Cerebellar nuclear complex (tissue), 1 donor: Measurements from ENCODE around the gene POP5.
"Not testable (repeated sequence)": the region's sequence is repeated elsewhere in the genome, so short reads cannot be mapped to it uniquely, and the experiment has no call there.

ENCODE experiments used
- DNase-seq, 2 experiments: peaks; one replicate each; lab custom pipeline; 2025; lab: John Stamatoyannopoulos, UW

Gene POP5

GRCh38 chr12:120580787-120581723 is at the start of gene POP5:
TSS of gene POP5 (minus strand) at chr12:120581402. CDS start at chr12:120581362, 40 bp downstream.
- peak; percentile 83 to 98 for DNase-seq

DNA sequence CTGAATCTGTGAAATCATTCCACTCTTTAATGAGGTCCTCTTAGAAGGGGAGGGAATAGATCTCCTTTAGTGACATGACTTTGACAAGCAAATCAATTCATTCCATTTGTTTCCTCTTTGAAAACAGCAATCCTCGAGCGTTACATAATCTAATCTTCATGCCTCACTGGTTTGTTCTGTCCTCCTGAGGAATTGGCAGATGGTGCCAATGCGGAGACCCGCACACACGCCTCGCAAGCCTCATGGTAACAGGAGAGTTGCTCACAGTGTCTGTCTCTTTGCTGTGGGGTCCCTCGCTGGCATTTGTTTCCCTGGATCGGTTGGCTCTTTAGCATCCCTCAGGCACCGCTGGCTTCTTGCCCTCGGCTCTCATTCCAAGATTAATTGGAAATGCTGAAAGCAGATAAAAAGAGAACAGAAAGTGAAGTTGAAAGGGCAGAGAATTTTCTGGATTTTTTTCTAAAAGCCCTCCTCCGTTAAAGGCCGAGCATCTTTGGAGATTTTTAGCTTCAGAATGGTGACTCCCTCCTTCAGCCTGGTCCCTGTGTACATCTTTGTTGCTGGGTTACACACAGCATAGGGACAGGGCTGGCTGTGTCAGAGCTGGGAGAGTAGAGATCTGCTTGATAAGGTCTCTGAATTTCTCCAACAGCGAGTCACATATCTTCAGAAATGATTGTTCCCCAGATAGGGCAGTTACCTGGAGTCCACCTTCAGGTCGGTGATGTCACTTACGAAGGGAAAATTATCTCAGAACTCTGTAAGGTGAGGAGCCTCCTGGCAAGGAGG is 49.1 kb upstream of the POP5 start:
- DNase-seq = peak; percentile 60 to 76

- no peak for DNase-seq
These were observed 47.7 kb upstream of the POP5 start for GRCh38 chr12:120628919-120629318.

- DNase-seq = no peak
These were observed 44.6 kb upstream of the POP5 start for GRCh38 chr12:120625557-120626419.

DNA sequence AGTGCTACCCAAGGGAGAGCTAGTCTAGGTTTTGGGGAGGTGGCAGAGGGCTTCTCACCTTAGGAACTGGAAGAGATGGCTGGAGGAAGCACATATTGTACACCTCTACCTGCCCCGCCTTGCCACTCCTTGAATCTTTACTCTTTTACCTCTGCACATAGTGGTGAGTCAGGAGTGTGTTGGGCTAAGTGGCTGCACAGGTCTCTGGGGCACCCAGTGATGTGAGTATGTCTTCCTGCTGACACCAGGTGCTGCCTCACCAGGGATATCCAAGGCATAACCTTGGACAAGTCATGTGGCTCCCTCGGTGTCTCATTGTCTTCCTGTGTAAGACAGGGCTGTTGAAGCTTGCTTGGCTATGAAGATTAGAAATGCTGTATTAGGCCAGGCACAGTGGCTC is 39.4 kb upstream of the POP5 start:
- DNase-seq = no peak

DNA sequence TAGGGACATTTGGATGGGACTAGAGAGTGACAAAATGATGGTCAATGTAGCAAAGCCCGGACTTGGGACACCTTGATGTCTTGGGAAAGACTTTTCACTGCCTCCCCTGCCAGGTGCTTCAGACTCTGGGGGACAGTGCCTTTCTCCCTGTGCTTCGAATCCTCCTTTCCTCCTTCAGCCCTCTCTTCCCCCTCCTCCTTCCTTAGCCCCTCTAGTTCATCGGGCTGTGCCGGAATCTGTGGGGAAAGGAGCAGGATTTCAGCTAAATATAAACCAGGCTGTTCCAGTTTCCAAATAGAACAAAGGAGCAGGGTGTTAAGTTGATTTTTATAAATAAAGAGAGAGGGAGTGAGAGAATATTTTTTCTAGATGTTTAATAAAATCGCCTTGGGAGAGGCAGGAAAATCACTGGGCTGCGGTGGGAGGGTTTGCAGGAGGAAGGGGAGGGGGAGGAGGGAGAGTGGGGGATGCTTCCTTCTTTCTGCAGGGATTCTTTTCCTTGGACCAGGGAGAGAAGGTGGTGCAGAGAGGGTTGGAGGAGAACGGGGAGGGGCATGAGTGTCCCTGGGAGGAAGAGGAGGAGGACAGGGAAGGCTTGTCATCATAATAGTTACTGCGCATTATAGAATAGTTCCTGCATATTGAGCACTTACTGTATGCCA is 37.9 kb upstream of the POP5 start:
- DNase-seq = no peak

DNA sequence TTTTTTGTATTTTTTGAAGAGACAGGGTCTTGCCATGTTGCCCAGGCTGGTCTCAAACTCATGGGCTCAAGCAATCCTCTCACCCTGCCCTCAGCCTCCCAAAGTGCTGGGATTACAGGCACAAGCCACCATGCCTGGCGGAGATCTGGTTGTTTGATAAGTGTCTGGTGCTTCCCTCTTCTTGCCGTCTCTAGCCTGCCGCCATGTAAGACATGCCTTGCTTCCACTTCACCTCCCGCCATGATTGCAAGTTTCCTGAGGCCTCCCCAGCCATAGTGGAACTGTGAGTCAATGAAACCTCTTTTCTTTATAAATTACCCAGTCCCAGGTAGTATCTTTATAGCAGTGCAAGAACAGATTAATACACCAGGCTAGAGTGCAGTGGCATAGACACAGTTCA is 36.6 kb upstream of the POP5 start:
- DNase-seq = not testable (repeated sequence)

DNA sequence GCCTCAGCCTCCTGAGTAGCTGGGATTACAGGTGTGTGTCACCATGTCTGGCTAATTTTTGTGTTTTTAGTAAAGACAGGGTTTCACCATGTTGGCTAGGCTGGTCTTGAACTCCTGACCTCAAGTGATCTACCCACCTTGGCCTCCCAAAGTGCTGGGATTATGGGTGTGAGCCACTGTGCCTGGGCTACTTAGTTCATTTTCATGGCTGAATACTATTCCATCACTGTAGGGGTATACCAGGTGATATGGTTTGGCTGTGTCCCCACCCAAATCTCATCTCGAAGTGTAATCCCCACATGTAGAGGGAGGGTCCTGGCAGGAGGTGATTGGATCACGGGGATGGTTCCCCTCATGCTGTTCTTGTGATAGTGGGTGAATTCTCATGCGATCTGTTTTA is 36.0 kb upstream of the POP5 start:
- DNase-seq = not testable (repeated sequence)

DNA sequence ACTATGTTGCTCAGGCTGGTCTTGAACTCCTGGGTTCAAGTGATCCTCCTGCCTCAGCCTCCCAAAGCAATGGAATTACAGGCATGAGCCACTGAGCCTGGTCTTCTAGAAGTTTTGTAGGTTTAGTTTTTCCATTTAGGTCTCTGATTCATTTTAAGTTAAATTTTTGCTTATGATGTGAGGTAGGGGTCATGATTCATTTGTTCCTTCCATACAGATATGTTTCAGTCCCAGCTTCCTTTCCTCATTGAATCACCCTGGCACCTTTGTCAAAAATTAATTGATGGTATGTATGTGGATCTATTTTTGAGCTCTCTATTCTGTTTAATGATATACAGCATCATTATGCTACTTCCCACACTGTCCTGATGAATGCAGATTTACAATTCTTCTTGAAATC is 33.6 kb upstream of the POP5 start:
- no peak for DNase-seq

DNA sequence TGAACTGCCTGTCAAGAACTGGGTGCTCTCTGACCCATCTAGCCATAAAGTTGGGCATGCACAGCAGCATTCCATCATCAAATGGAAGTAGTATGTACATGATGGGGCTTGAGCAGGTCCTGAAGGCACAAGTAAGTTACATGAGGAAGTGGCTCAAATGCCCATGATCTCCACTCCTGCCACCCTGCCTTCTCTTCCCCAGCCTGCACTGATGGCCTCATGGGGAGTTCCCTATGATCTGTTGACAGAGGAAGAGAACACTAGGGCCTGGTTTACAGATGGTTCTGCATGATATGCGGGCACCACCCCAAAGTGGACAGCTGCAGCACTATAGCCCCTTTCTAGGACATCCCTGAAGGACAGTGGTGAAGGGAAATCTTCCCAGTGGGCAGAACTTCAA is 30.3 kb upstream of the POP5 start:
- DNase-seq = not testable (repeated sequence)

- DNase-seq = no peak
These were observed 29.4 kb upstream of the POP5 start for GRCh38 chr12:120610560-120610959.

DNA sequence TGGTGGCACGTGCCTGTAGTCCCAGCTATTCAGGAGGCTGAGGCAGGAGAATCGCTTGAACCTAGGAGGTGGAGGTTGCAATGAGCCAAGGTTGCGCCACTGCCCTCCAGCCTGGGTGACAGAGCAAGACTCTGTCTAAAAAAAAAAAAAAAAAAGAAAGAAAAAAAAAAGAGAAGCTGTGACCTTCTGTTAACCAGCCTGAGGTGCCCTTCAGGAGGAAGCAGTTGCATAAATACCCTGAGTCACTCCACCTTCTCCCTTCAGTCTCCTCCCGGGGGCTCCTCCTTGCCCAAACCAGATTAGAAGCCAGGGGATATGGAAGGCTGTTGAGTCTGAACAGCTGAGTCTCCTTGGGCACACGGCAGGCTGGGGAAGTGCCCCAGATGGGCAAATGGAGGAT is 21.2 kb upstream of the POP5 start:
- DNase-seq = not testable (repeated sequence)

GRCh38 chr12:120599672-120600552 is 18.7 kb upstream of the POP5 start:
- DNase-seq = no peak

DNA sequence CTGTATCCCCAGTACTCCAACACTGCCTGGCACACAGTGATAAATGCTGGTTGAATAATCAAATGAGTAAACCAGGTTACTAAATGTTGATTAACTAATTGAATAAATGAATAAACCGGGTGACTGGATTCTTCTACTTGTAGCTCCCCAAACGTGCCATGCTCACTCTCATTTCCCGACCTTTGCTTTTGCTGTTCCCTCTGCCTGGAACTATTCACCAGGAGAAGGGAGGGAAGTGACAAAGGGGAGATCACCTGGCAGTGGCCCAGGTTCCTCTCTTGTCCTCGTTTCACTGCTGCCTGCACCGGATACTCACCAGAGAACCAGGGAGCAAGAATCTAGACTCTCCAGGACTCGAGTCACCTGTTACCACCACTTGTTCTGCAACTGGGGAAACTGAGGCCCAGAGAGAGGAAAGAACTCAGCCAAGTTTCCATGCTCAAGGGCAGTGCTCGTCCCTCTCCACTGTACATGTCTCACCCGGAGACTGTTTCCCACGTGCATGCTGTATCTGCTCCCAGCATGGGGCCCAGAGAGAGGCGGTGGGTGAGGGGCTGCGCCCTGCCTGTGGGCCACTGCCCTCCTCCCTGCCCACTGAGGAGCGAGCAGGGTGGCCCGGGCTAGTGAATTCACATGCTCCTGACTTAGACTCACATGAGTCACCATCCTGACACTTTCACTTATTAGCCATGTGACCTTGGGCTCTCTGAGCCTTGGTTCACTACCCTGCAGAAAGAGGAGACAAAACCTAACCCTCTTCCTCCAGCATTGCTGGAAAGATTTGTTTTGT is 17.7 kb upstream of the POP5 start:
- DNase-seq = no peak

- no peak for DNase-seq
These were observed 16.7 kb upstream of the POP5 start for GRCh38 chr12:120597861-120598260.

- no peak for DNase-seq
These were observed 15.7 kb upstream of the POP5 start for GRCh38 chr12:120596901-120597300.

DNA sequence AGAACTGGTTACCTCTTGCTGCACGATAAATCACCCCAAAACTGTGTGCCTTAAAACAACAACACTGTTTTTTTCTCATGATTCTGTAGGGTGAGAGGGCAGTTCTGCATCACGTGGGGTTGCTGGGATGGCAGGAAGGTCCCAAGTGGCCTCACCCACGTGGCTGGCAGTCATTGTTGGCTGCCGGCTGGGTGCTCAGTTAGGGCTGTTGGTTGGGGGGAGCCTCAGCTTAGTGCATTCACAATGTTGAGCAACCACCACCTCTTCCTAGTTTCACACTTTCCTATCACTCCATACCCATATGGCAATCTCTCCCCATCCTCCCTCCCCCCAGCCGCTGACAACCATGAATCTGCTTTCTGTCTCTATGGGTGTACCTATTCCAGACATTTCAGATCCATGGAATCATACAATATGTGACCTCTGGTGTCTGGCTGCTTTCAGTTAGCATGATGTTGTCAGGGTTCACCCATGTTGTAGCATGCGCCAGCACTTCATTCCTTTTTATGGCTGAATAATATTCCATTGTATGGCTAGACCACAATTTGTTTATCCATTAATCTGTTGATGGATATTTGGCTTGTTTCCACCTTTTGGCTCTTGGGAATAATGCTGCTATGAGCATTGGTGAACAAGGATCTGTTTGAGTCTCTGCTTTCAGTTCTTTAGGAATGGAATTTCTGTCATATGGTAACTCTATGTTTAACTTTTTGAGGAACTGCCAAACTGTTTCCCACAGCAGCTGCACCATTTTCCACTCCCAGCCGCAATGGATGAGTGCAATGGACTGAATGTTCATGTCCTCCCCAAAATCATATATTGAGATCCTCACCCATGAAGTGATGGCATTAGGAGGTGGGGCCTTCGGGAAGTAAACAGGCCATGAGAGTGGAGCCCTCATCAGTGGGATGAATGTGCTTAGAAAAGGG is 11.2 kb upstream of the POP5 start:
- no peak for DNase-seq

DNA sequence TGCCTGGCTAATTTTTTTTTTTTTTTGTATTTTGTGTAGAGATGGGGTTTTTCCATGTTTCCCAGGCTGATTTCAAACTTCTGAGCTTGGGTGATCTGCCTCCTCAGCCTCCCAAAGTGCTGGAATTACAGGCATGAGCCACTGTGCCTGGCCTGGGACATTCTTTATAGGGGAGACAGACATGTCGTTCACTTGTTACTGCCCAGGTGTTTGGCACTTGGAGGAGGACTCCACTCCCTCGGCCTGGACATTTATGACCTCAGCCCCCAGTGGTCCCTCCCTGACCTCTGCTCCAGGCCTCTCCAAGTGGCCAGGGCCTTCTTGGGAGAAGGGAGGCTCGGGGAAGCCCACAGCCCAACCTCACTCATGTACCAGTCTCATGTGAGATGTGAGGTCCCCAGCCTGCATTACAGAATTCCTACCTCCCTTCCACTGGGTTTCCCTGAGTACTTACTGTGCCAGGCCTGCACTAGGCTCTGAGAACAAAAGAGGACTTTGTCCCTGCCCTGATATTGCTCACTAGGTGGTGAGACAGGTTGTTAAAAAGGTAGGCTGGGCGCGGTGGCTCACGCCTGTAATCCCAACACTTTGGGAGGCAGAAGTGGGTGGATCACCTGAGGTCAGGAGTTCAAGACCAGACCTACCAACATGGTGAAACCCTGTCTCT is 9.7 kb upstream of the POP5 start:
- no peak for DNase-seq
